MM.1S (cell line): ENCODE results near the gene G6PD.
"Not testable (repeated sequence)": the region's sequence is repeated elsewhere in the genome, so short reads cannot be mapped to it uniquely, and the experiment has no call there.

Source experiments
- DNase-seq: peaks from one replicate; pipeline ENCODE4 v3.0.0-alpha.2; 2015
- H2AFZ ChIP-seq: fragments of 300-600 bp; sonication (generic); 2 replicates; pipeline ENCODE4 v1.6.0; 2016; ENCODE audit warnings: antibody characterized with exemption, low read length
- H3F3A ChIP-seq: fragments of 300-600 bp; sonication (generic); 2 replicates; pipeline ENCODE4 v1.6.1; 2016; ENCODE audit warnings: mild to moderate bottlenecking, antibody characterized with exemption, low read length, moderate library complexity, mixed read lengths; ENCODE audit not compliant: insufficient read depth
- H3K27ac ChIP-seq: fragments of 300-600 bp; sonication (generic); 2 replicates; pipeline ENCODE4 v1.5.1; 2016; ENCODE audit warnings: mild to moderate bottlenecking, low read length
- H3K27me3 ChIP-seq: fragments of 300-600 bp; sonication (generic); replicated peaks from 2 replicates; pipeline ENCODE4 v1.6.0; 2016; ENCODE audit warnings: low read length; ENCODE audit not compliant: insufficient read depth
- H3K36me3 ChIP-seq: fragments of 300-600 bp; sonication (generic); replicated peaks from 2 replicates; pipeline ENCODE4 v1.6.1; 2016; ENCODE audit warnings: mild to moderate bottlenecking, low read length, mixed read lengths; ENCODE audit not compliant: insufficient read depth
- H3K4me1 ChIP-seq: fragments of 300-600 bp; sonication (generic); 2 replicates; pipeline ENCODE4 v1.6.1; 2016; ENCODE audit warnings: low read length, mixed read lengths
- H3K4me2 ChIP-seq: fragments of 300-600 bp; sonication (generic); 2 replicates; pipeline ENCODE4 v1.6.0; 2016; ENCODE audit warnings: low read depth, low read length
- H3K4me3 ChIP-seq: fragments of 300-600 bp; sonication (generic); 2 replicates; pipeline ENCODE4 v1.5.1; 2016; ENCODE audit warnings: low read length, mixed read lengths
- H3K79me2 ChIP-seq: fragments of 300-600 bp; sonication (generic); 2 replicates; pipeline ENCODE4 v1.6.1; 2016; ENCODE audit warnings: mixed run types, low read length, mixed read lengths
- H3K9ac ChIP-seq: fragments of 300-600 bp; sonication (generic); 2 replicates; pipeline ENCODE4 v1.6.1; 2016; ENCODE audit warnings: low read length, mixed read lengths
- H3K9me2 ChIP-seq: fragments of 300-600 bp; sonication (generic); replicated peaks from 2 replicates; pipeline ENCODE4 v1.6.1; 2016; ENCODE audit warnings: mild to moderate bottlenecking, low read length, mixed read lengths; ENCODE audit not compliant: insufficient read depth
- H3K9me3 ChIP-seq: fragments of 300-600 bp; sonication (generic); replicated peaks from 2 replicates; pipeline ENCODE4 v1.6.1; 2016; ENCODE audit warnings: mild to moderate bottlenecking, low read length, mixed read lengths; ENCODE audit not compliant: insufficient read depth
- H4K20me1 ChIP-seq: fragments of 300-600 bp; sonication (generic); 2 replicates; pipeline ENCODE4 v1.6.1; 2016; ENCODE audit warnings: mild to moderate bottlenecking, low read length, moderate library complexity, mixed read lengths; ENCODE audit not compliant: insufficient read depth
- CTCF ChIP-seq: fragments of 300-600 bp; sonication (generic); IDR thresholded peaks from 2 replicates; pipeline ENCODE4 v1.5.1; 2016; ENCODE audit warnings: antibody characterized with exemption, low read length, mixed read lengths
- EZH2 ChIP-seq: fragments of 300-600 bp; sonication (generic); optimal IDR thresholded peaks from 2 replicates; pipeline ENCODE3; 2017; ENCODE audit warnings: low read depth, mild to moderate bottlenecking, antibody characterized with exemption, low read length, mixed read lengths
- EZH2phosphoT487 ChIP-seq: fragments of 300-600 bp; sonication (generic); IDR thresholded peaks from 2 replicates; pipeline ENCODE4 v1.6.1; 2018; ENCODE audit warnings: antibody characterized with exemption, low read length

Gene G6PD

GRCh38 chrX:154541589-154541895 is 5.1 kb downstream of the G6PD start:
- H3K4me1 ChIP-seq, result 0 out of 2 replicates have a peak, but pooled peaks cover 4% of the 10 kb centered on the region
- H3K9ac ChIP-seq, result no peak overlapping the region
- TF ChIP-seq EZH2phosphoT487 (no peak), EZH2 (no peak), CTCF (no peak)
- H2AFZ ChIP-seq, result no peak overlapping the region
- no peak for DNase-seq
- no peak overlapping the region for H3K4me2 ChIP-seq
- no peaks in the 10 kb centered on the region for H3K9me3 ChIP-seq
- H3K9me2 ChIP-seq, result no peaks in the 10 kb centered on the region
- no peaks in the 10 kb centered on the region for H3K27me3 ChIP-seq
- H3K36me3 ChIP-seq, result no peaks in the 10 kb centered on the region
- H3F3A ChIP-seq, result no peaks in the 10 kb centered on the region
- no peak overlapping the region for H3K4me3 ChIP-seq
- H3K27ac ChIP-seq, result no peak overlapping the region
- H4K20me1 ChIP-seq, result no peaks in the 10 kb centered on the region
- H3K79me2 ChIP-seq, result peaks cover 3% of the 10 kb centered on the region; the same call in 1 of the 2 replicates

- no peaks in the 10 kb centered on the region for H3K9me3 ChIP-seq
- H3K4me3 ChIP-seq, result no peak overlapping the region
- no peak overlapping the region for H3K9ac ChIP-seq
- H3K27ac ChIP-seq, result no peak overlapping the region
- TF ChIP-seq EZH2 (no peak), EZH2phosphoT487 (no peak), CTCF (no peak)
- H3K4me2 ChIP-seq, result no peak overlapping the region
- no peaks in the 10 kb centered on the region for H3K27me3 ChIP-seq
- H2AFZ ChIP-seq, result no peak overlapping the region
- no peaks in the 10 kb centered on the region for H3K9me2 ChIP-seq
- no peak for DNase-seq
- H3K36me3 ChIP-seq, result no peaks in the 10 kb centered on the region
- 0 out of 2 replicates have a peak, but pooled peaks cover 3% of the 10 kb centered on the region for H3K4me1 ChIP-seq
- no peaks in the 10 kb centered on the region for H4K20me1 ChIP-seq
- H3F3A ChIP-seq, result no peaks in the 10 kb centered on the region
- H3K79me2 ChIP-seq, result peaks cover 3% of the 10 kb centered on the region; the same call in 1 of the 2 replicates
Measured at GRCh38 chrX:154540897-154541535, 5.6 kb downstream of the G6PD start.

GRCh38 chrX:154540365-154540764 is 6.3 kb downstream of the G6PD start:
- not testable (repeated sequence) for H3K9me2 ChIP-seq, H3K4me3 ChIP-seq, DNase-seq, H4K20me1 ChIP-seq, H3K27ac ChIP-seq, H3K4me2 ChIP-seq, H3K9me3 ChIP-seq, H2AFZ ChIP-seq, H3K36me3 ChIP-seq, H3F3A ChIP-seq, H3K4me1 ChIP-seq, H3K9ac ChIP-seq, H3K27me3 ChIP-seq, H3K79me2 ChIP-seq

- Histone ChIP-seq H3K4me3 (no peak overlapping the region), H3K27ac (no peak overlapping the region), H3K9me3 (no peaks in the 10 kb centered on the region), H4K20me1 (no peaks in the 10 kb centered on the region), H3K9me2 (no peaks in the 10 kb centered on the region), H3K79me2 (no peaks in the 10 kb centered on the region), H3K27me3 (no peaks in the 10 kb centered on the region), H3K4me1 (peaks cover 4% of the 10 kb centered on the region), H3F3A (no peaks in the 10 kb centered on the region), H3K36me3 (no peaks in the 10 kb centered on the region), H3K4me2 (no peak overlapping the region), H2AFZ (no peak overlapping the region), H3K9ac (no peak overlapping the region)
- DNase-seq, result no peak
- no peak for TF ChIP-seq EZH2
Measured at GRCh38 chrX:154539077-154539476, 7.6 kb downstream of the G6PD start.
